GM23338 (cell line): ENCODE data around the gene NEB. TPM values are rescaled to one million over a fixed set of nuclear protein-coding genes. Genes with fewer than 3 reads are reported as not detected.
A peak's percentile ranks its signal among the peaks of the same experiment; 100 is the strongest.

Source experiments
- ATAC-seq: fragments of 200-7000 bp; cut with Tn5 transposase; 3 replicates; pipeline ENCODE4 v1.9.1; 2020
- DNase-seq: peaks from one replicate; pipeline ENCODE4 v3.0.0-alpha.2; 2015; ENCODE audit warnings: low spot score
- H2AFZ ChIP-seq: fragments of 200-600 bp; sonication (generic); 2 replicates; pipeline ENCODE4 v1.8.0; 2016; ENCODE audit warnings: antibody characterized with exemption, mild to moderate bottlenecking, moderate library complexity
- H3F3A ChIP-seq: fragments of 200-600 bp; sonication (generic); replicated peaks from 2 replicates; pipeline ENCODE4 v1.8.0; 2017; ENCODE audit warnings: antibody characterized with exemption, mixed run types, low read depth
- H3K27ac ChIP-seq: fragments of 200-600 bp; sonication (generic); 2 replicates; pipeline ENCODE4 v1.6.1; 2016; ENCODE audit warnings: low read depth
- H3K27me3 ChIP-seq: fragments of 200-600 bp; sonication (generic); 2 replicates; pipeline ENCODE4 v1.8.0; 2016; ENCODE audit warnings: mild to moderate bottlenecking, mixed run types, moderate library complexity; ENCODE audit not compliant: insufficient read depth
- H3K36me3 ChIP-seq: fragments of 200-600 bp; sonication (generic); 2 replicates; pipeline ENCODE4 v1.8.0; 2016; ENCODE audit warnings: mild to moderate bottlenecking; ENCODE audit not compliant: insufficient read depth
- H3K4me1 ChIP-seq: fragments of 200-600 bp; sonication (generic); 2 replicates; pipeline ENCODE4 v1.8.0; 2016; ENCODE audit warnings: mild to moderate bottlenecking, moderate library complexity; ENCODE audit not compliant: insufficient read depth
- H3K4me2 ChIP-seq: fragments of 200-600 bp; sonication (generic); 2 replicates; pipeline ENCODE4 v1.7.1; 2017; ENCODE audit warnings: mixed run types
- H3K4me3 ChIP-seq: fragments of 200-600 bp; sonication (generic); 2 replicates; pipeline ENCODE4 v1.6.1; 2016; ENCODE audit warnings: mixed run types
- H3K79me2 ChIP-seq: fragments of 200-600 bp; sonication (generic); replicated peaks from 2 replicates; pipeline ENCODE4 v1.8.0; 2017; ENCODE audit warnings: mild to moderate bottlenecking; ENCODE audit not compliant: insufficient read depth
- H3K9me2 ChIP-seq: fragments of 200-600 bp; sonication (generic); 2 replicates; pipeline ENCODE4 v1.8.0; 2017; ENCODE audit not compliant: insufficient read depth
- H4K20me1 ChIP-seq: fragments of 200-600 bp; sonication (generic); replicated peaks from 2 replicates; pipeline ENCODE4 v1.8.0; 2017; ENCODE audit warnings: mild to moderate bottlenecking; ENCODE audit not compliant: insufficient read depth
- H3K27ac Mint-ChIP-seq: 2 replicates; pipeline ENCODE4 v1.8.0; 2020; ENCODE audit warnings: inconsistent platforms, mild to moderate bottlenecking, moderate library complexity, mixed read lengths
- H3K27me3 Mint-ChIP-seq: 3 replicates; pipeline ENCODE4 v1.8.0; 2022; ENCODE audit warnings: low read depth, mild to moderate bottlenecking, moderate library complexity, mixed read lengths, inconsistent platforms; ENCODE audit not compliant: insufficient read depth, poor library complexity
- H3K36me3 Mint-ChIP-seq: 3 replicates; pipeline ENCODE4 v1.8.0; 2021; ENCODE audit warnings: low read depth, mild to moderate bottlenecking, inconsistent platforms, moderate library complexity, mixed read lengths
- H3K4me1 Mint-ChIP-seq: 3 replicates; pipeline ENCODE4 v1.8.0; 2020; ENCODE audit warnings: mild to moderate bottlenecking, inconsistent platforms, mixed read lengths
- H3K4me3 Mint-ChIP-seq: 3 replicates; pipeline ENCODE4 v1.8.0; 2021; ENCODE audit warnings: moderate library complexity, mild to moderate bottlenecking, inconsistent platforms, mixed read lengths
- H3K9me3 Mint-ChIP-seq: 3 replicates; pipeline ENCODE4 v1.8.0; 2020; ENCODE audit warnings: moderate library complexity, mild to moderate bottlenecking, inconsistent platforms, mixed read lengths
- CTCF ChIP-seq, 2 experiments: fragments of 200-600 bp in 1 of 2; sonication (generic) in 1 of 2; conservative IDR thresholded peaks; 2 replicates each; pipeline versions ENCODE4 v1.5.1 to v1.6.1; 2016 to 2017; ENCODE audit warnings: antibody characterized with exemption in 2 of 2, low read depth in 2 of 2, mild to moderate bottlenecking in 2 of 2, moderate library complexity in 1 of 2
- EZH2 ChIP-seq: fragments of 200-600 bp; sonication (generic); IDR thresholded peaks from one replicate; pipeline ENCODE4 v1.8.0; 2017; ENCODE audit warnings: antibody characterized with exemption, mild to moderate bottlenecking, low read depth; ENCODE audit not compliant: unreplicated experiment
- EZH2phosphoT487 ChIP-seq: fragments of 200-600 bp; sonication (generic); IDR thresholded peaks from one replicate; pipeline ENCODE4 v1.8.1; 2018; ENCODE audit warnings: antibody characterized with exemption; ENCODE audit not compliant: unreplicated experiment
- JUNB ChIP-seq: IDR thresholded peaks from one replicate; pipeline ENCODE4 v1.6.1; 2016; ENCODE audit warnings: antibody characterized with exemption; ENCODE audit not compliant: unreplicated experiment
- POLR2AphosphoS5 ChIP-seq: IDR thresholded peaks from 2 replicates; pipeline ENCODE4 v1.6.1; 2016; ENCODE audit warnings: antibody characterized with exemption, low read depth
- STAT1 ChIP-seq: IDR thresholded peaks from one replicate; pipeline ENCODE4 v1.6.1; 2016; ENCODE audit warnings: antibody characterized with exemption; ENCODE audit not compliant: unreplicated experiment
- ZNF114 ChIP-seq: fragments of 250-450 bp; sonication (Bioruptor Pico); IDR thresholded peaks from 2 replicates; pipeline ENCODE4 v1.5.0; 2020; ENCODE audit warnings: mild to moderate bottlenecking, moderate library complexity
- ZNF462 ChIP-seq: fragments of 250-450 bp; sonication (Bioruptor Pico); IDR thresholded peaks from 2 replicates; pipeline ENCODE4 v1.5.0; 2020; ENCODE audit warnings: mild to moderate bottlenecking, moderate library complexity
- polyA plus RNA-seq: library from polyadenylated mRNA; unstranded; fragments of >200 nt; fragmentation: Nextera tagmentation; extraction: Ambion mirVana; gene quantifications from 2 replicates; pipeline ENCODE4 v1.2.1, GENCODE V29; 2016
- total RNA-seq: library from RNA; depleted of rRNA; stranded (reverse); fragments of >200 nt; shearing (Covaris generic); gene quantifications from 2 replicates; pipeline ENCODE4 v1.2.3, GENCODE V29; 2014
- TF ChIP-seq, protein P1 (sequence below): IDR thresholded peaks from one replicate; pipeline ENCODE4 v1.6.1; 2018; ENCODE audit warnings: antibody characterized with exemption; ENCODE audit not compliant: unreplicated experiment

The NEB gene
- total and polyA plus RNA-seq, 2 experiments from 2014 or later, result 6.2 to 13.7 TPM

- TF ChIP-seq, protein P1, sequence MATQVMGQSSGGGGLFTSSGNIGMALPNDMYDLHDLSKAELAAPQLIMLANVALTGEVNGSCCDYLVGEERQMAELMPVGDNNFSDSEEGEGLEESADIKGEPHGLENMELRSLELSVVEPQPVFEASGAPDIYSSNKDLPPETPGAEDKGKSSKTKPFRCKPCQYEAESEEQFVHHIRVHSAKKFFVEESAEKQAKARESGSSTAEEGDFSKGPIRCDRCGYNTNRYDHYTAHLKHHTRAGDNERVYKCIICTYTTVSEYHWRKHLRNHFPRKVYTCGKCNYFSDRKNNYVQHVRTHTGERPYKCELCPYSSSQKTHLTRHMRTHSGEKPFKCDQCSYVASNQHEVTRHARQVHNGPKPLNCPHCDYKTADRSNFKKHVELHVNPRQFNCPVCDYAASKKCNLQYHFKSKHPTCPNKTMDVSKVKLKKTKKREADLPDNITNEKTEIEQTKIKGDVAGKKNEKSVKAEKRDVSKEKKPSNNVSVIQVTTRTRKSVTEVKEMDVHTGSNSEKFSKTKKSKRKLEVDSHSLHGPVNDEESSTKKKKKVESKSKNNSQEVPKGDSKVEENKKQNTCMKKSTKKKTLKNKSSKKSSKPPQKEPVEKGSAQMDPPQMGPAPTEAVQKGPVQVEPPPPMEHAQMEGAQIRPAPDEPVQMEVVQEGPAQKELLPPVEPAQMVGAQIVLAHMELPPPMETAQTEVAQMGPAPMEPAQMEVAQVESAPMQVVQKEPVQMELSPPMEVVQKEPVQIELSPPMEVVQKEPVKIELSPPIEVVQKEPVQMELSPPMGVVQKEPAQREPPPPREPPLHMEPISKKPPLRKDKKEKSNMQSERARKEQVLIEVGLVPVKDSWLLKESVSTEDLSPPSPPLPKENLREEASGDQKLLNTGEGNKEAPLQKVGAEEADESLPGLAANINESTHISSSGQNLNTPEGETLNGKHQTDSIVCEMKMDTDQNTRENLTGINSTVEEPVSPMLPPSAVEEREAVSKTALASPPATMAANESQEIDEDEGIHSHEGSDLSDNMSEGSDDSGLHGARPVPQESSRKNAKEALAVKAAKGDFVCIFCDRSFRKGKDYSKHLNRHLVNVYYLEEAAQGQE, result no peak
- TF ChIP-seq ZNF114 (CRISPR knock-in tag) (no peak), EZH2 (no peak), STAT1 (no peak), ZNF462 (CRISPR knock-in tag) (no peak)
Measured at GRCh38 chr2:151758744-151759143, 24.5 kb upstream of the NEB start (continued).

DNA sequence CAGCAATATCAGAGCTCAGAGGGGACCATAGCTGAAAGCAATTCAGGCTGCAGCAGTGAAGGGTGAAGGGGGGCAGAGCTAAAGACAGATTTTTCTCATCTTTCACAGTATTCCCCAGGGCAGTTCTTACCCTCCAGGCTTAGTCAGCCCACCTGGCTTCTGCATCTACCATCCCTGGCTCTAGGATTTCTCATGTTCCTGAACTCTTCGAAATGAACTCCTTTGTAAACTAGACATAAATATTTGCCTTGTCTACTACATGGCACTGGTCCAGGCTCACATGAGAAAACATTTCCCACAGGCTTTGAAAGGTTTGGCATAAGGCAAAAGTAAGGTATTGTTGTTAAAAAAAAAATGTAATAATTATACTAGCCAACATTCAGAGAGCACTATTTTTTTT lies 23.6 kb upstream of the NEB start:
- DNase-seq, result no peak
- Mint-ChIP-seq H3K36me3 (no peaks in the 10 kb centered on the region), H3K4me1 (peaks cover 11% of the 10 kb centered on the region; the same call in 1 of the 3 replicates), H3K27ac (no peak overlapping the region), H3K27me3 (peaks cover 5% of the 10 kb centered on the region), H3K9me3 (no peaks in the 10 kb centered on the region), H3K4me3 (no peak overlapping the region)
- no peak for ATAC-seq
- H3K4me2 ChIP-seq, result no peak overlapping the region
- H3K36me3 ChIP-seq, result no peaks in the 10 kb centered on the region
- peaks cover 14% of the 10 kb centered on the region for H3K9me2 ChIP-seq
- no peak overlapping the region for H3K4me3 ChIP-seq
- no peaks in the 10 kb centered on the region for H4K20me1 ChIP-seq
- H3K79me2 ChIP-seq, result no peaks in the 10 kb centered on the region
- no peak overlapping the region for H3K27ac ChIP-seq
- no peaks in the 10 kb centered on the region for H3F3A ChIP-seq
- no peaks in the 10 kb centered on the region for H3K27me3 ChIP-seq
- H2AFZ ChIP-seq, result peak overlapping the region; percentile 59; the same call in 1 of the 2 replicates
- peaks cover 6% of the 10 kb centered on the region; the same call in 1 of the 2 replicates for H3K4me1 ChIP-seq
- no peak for TF ChIP-seq POLR2AphosphoS5
- no peak for TF ChIP-seq JUNB
- TF ChIP-seq CTCF (conservative IDR thresholded peaks at IDR 0.05; ENCODE audit: low read depth in 2 of 2), result no peak
- no peak for TF ChIP-seq EZH2phosphoT487
